Esophagus (tissue), 2 donors: ENCODE results near the gene APEX1. TPM values are rescaled to one million over a fixed set of nuclear protein-coding genes. Genes with fewer than 3 reads are reported as not detected.

ENCODE experiments used
- H3K27ac ChIP-seq, 2 donors: one replicate each; pipeline ENCODE4 v1.5.1; 2013; ENCODE audit warnings: low read depth in 2 of 2, mild to moderate bottlenecking in 2 of 2, inconsistent platforms in 1 of 2, low read length in 1 of 2, moderate library complexity in 1 of 2
- H3K27me3 ChIP-seq, 2 donors: one replicate each; pipeline ENCODE4 v1.6.1; 2013; ENCODE audit warnings: low read length in 2 of 2, control low read depth in 1 of 2, mild to moderate bottlenecking in 1 of 2; ENCODE audit not compliant: insufficient read depth in 2 of 2, control insufficient read depth in 1 of 2
- H3K36me3 ChIP-seq, 2 donors: one replicate each; pipeline ENCODE4 v1.6.1; 2013; ENCODE audit warnings: low read length in 1 of 2; ENCODE audit not compliant: control insufficient read depth in 2 of 2, insufficient read depth in 2 of 2
- H3K4me1 ChIP-seq, 2 donors: one replicate each; pipeline ENCODE4 v1.6.1; 2013; ENCODE audit warnings: low read length in 1 of 2; ENCODE audit not compliant: control insufficient read depth in 2 of 2, insufficient read depth in 2 of 2
- H3K4me3 ChIP-seq, 2 donors: one replicate each; pipeline ENCODE4 v1.5.1; 2013; ENCODE audit warnings: low read length in 2 of 2, mild to moderate bottlenecking in 2 of 2, low read depth in 1 of 2, moderate library complexity in 1 of 2
- H3K9me3 ChIP-seq, 2 donors: one replicate each; pipeline ENCODE4 v1.6.1; 2013; ENCODE audit warnings: mild to moderate bottlenecking in 2 of 2, low read depth in 1 of 2, low read length in 1 of 2, moderate library complexity in 1 of 2; ENCODE audit not compliant: control insufficient read depth in 2 of 2, insufficient read depth in 1 of 2
- WGBS, 2 donors: extraction: QIAGEN DNeasy Blood & Tissue Kit; methylation state at CpG; one replicate each; pipeline ENCODE4 v1.1.7; 2013; 5-methylcytosine and 5-hydroxymethylcytosine counted together
- polyA plus RNA-seq, 2 donors: library from polyadenylated mRNA; stranded (reverse); fragments of 200-250 nt; gene quantifications; one replicate each; pipeline ENCODE4 v1.2.3, GENCODE V29; 2013
- donor health status: healthy with polysubstance abuse.
- donor health status: Bipolar disorder and iron deficiency.

APEX1 gene
- polyA plus RNA-seq, 2 donors = 70.6 to 115 TPM

DNA sequence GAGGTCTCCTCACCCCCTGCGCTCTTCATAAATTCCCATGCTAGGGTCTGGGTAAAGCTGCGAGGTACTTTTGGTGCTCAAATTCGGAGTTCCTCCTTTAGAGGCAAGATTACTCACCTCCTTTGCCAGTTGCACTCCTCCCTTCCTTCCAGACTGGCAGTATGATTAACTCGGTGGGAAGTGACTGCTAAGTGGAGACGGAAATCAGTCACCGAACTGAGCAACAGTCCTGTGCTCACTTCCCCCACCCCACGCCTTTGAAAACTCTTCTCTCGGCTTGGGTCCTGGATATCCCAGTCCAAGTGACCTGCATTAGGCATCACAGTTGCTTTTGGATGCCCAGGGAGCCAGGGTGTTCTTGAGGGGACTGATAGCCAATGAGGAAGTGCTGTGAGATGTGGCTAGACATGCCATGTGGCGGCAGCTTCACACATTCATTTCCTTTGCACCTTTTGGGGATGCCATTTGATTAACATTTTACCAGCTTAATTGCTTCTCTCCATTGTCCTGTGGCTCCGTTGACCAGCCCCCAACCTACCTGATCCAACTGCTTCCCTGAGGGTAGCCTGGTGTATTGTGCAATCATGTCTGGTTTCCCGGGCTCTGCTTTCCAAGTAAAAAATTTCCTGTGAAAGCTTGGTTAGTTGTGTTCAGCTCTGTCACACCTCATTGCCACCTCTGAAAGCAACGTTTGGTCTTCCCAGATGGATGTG lies 15.0 kb downstream of the APEX1 start:
- no peaks in the 10 kb centered on the region for H3K9me3 ChIP-seq
- peak overlapping the region; percentile 93 to 98 for H3K27ac ChIP-seq
- H3K4me1 ChIP-seq = no peaks in the 10 kb centered on the region
- peaks cover 4 to 5% of the 10 kb centered on the region in 2 donors for H3K36me3 ChIP-seq
- H3K4me3 ChIP-seq = peak overlapping the region; percentile 82 to 88
- 1 to 2% methylated on average over 12 of the region's 12 CpGs for WGBS, 2 donors
- H3K27me3 ChIP-seq = no peaks in the 10 kb centered on the region

DNA sequence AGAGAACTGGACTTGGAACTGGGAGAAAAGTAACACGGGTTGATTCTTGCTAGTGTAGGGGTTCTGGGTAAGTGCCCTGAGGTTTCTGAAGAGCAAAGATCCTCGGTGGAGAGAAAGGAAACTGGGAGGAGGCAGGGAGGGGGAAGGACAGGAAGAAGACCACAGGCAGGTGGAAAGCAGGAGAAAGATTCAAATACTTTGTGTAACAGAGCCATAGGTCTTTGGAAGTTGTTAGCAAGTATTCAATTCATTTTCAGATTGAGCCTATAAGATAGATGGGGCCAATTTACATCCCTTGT lies 15.5 kb downstream of the APEX1 start:
- WGBS, 2 donors = 1 to 2% methylated on average over 2 of the region's 2 CpGs
- Histone ChIP-seq H3K27ac (peak overlapping the region; percentile 93 to 98), H3K36me3 (peaks cover 4 to 7% of the 10 kb centered on the region in 2 donors), H3K4me1 (no peaks in the 10 kb centered on the region), H3K4me3 (peak overlapping the region; percentile 82 to 88), H3K27me3 (no peaks in the 10 kb centered on the region), H3K9me3 (no peaks in the 10 kb centered on the region)

GRCh38 chr14:20472536-20473169 lies 17.6 kb downstream of the APEX1 start:
- H3K36me3 ChIP-seq = peaks cover 13 to 23% of the 10 kb centered on the region in 2 donors
- no peaks in the 10 kb centered on the region for H3K4me1 ChIP-seq
- WGBS, 2 donors = 75 to 92% methylated on average over 2 of the region's 2 CpGs
- no peaks in the 10 kb centered on the region for H3K9me3 ChIP-seq
- no peak overlapping the region for H3K27ac ChIP-seq
- H3K4me3 ChIP-seq = no peak overlapping the region
- H3K27me3 ChIP-seq = no peaks in the 10 kb centered on the region

DNA sequence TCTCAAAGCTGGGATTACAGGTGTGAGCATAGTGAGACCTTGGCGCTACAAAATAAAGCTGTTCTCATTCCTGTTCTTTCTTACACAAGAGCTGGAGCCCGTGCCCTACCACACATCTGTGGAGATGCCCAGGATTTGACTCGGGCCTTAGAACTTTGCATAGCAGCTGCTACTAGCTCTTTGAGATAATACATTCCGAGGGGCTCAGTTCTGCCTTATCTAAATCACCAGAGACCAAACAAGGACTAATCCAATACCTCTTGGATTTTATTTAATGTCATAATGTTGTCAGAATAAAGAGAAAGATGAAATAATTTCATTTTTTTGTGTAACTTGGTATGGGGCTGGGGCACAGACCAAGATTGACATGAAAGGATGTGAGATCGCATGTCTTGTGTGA lies 21.8 kb downstream of the APEX1 start:
- no peaks in the 10 kb centered on the region for H3K9me3 ChIP-seq
- no peaks in the 10 kb centered on the region for H3K27me3 ChIP-seq
- H3K36me3 ChIP-seq = peaks cover 13 to 24% of the 10 kb centered on the region in 2 donors
- WGBS, 2 donors = 80 to 85% methylated on average over 5 of the region's 5 CpGs
- H3K4me1 ChIP-seq = no peaks in the 10 kb centered on the region
- no peak overlapping the region for H3K4me3 ChIP-seq
- H3K27ac ChIP-seq = peak overlapping the region in 1 of 2 donors; percentile 9

GRCh38 chr14:20477211-20477876 lies 22.3 kb downstream of the APEX1 start:
- H3K27me3 ChIP-seq = no peaks in the 10 kb centered on the region
- no peaks in the 10 kb centered on the region for H3K9me3 ChIP-seq
- WGBS, 2 donors = 55 to 63% methylated on average over 1 of the region's 1 CpG
- no peak overlapping the region for H3K4me3 ChIP-seq
- peak overlapping the region; percentile 28 to 61 for H3K27ac ChIP-seq
- peaks cover 11 to 24% of the 10 kb centered on the region in 2 donors for H3K36me3 ChIP-seq
- H3K4me1 ChIP-seq = no peaks in the 10 kb centered on the region

- H3K27ac ChIP-seq = no peak overlapping the region
- peaks cover 9 to 24% of the 10 kb centered on the region in 2 donors for H3K36me3 ChIP-seq
- 88 to 94% methylated on average over 2 of the region's 2 CpGs for WGBS, 2 donors
- no peaks in the 10 kb centered on the region for H3K27me3 ChIP-seq
- no peaks in the 10 kb centered on the region for H3K4me1 ChIP-seq
- H3K9me3 ChIP-seq = no peaks in the 10 kb centered on the region
- no peak overlapping the region for H3K4me3 ChIP-seq
Observed at GRCh38 chr14:20478894-20479293, 23.9 kb downstream of the APEX1 start.

DNA sequence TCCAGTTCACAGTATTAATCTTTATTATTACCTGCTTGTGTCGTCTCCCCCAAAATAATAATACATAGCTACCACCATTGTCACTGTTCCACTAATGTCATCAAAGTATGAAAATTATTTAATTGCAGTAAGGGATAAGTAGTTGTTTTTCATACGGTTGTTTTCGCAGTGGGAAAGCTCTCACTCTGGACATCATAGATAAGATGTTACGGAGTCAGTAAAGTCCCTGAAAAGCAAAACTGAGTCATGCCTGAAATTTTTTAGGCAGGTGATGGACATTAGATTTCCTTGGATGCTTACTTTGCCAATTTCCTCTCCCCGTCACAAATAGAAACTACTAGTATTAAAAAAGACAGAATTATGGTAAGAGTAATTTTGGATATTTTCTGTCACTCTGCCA lies 27.4 kb downstream of the APEX1 start:
- no peak overlapping the region for H3K4me3 ChIP-seq
- H3K4me1 ChIP-seq = no peaks in the 10 kb centered on the region
- H3K27me3 ChIP-seq = no peaks in the 10 kb centered on the region
- no peaks in the 10 kb centered on the region for H3K9me3 ChIP-seq
- H3K36me3 ChIP-seq = peaks cover 0 to 4% of the 10 kb centered on the region in 2 donors
- WGBS, 2 donors = 89 to 90% methylated on average over 5 of the region's 5 CpGs
- H3K27ac ChIP-seq = no peak overlapping the region

- no peaks in the 10 kb centered on the region for H3K9me3 ChIP-seq
- no peak overlapping the region for H3K4me3 ChIP-seq
- no peaks in the 10 kb centered on the region for H3K27me3 ChIP-seq
- no peak overlapping the region for H3K27ac ChIP-seq
- WGBS, 2 donors = 55 to 60% methylated on average over 7 of the region's 7 CpGs
- no peaks in the 10 kb centered on the region for H3K36me3 ChIP-seq
- peaks cover 0 to 6% of the 10 kb centered on the region in 2 donors for H3K4me1 ChIP-seq
Observed at GRCh38 chr14:20485900-20486299, 30.9 kb downstream of the APEX1 start.

DNA sequence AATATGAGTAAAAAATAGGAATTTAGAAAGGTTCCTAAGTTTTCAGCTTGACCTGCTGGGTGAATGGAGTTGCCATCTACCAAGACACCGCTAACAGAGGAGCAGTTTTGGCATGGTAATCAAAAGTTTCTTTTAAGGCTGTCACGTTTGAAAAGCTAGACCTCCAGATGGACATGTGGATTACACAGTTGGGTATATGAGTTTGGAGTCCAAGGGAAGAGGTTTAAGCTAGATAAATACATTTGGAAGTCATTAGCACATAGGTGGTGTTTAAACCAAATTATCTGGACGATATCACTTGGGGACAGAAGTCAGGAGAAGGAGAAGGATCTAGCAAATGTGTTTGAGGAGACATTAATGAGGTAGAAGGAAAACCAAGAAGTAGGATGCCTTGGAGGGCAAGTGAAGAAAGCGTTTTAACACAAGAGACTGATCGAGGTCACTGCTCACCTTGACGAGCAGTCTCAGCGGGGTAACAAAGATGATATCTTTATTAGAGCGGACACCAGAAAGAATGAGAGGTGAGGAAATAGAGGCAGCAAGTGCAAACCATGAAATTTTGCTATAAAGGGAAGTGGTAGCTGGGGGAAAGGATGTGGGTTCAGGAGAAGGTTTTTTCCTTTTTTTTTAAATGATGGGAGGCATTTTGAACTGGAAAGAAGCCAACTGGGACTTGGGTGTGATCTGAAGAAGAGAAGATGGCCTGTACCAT lies 31.8 kb downstream of the APEX1 start:
- 82 to 83% methylated on average over 8 of the region's 8 CpGs for WGBS, 2 donors
- no peaks in the 10 kb centered on the region for H3K27me3 ChIP-seq
- H3K9me3 ChIP-seq = no peaks in the 10 kb centered on the region
- no peak overlapping the region for H3K27ac ChIP-seq
- peaks cover 0 to 6% of the 10 kb centered on the region in 2 donors for H3K4me1 ChIP-seq
- H3K36me3 ChIP-seq = no peaks in the 10 kb centered on the region
- H3K4me3 ChIP-seq = no peak overlapping the region
